Measurements from ENCODE around the gene STARD5.
A peak's percentile ranks its signal among the peaks of the same experiment; 100 is the strongest.
"Not testable (repeated sequence)": the region's sequence is repeated elsewhere in the genome, so short reads cannot be mapped to it uniquely, and the experiment has no call there.

STARD5 gene, protein sequence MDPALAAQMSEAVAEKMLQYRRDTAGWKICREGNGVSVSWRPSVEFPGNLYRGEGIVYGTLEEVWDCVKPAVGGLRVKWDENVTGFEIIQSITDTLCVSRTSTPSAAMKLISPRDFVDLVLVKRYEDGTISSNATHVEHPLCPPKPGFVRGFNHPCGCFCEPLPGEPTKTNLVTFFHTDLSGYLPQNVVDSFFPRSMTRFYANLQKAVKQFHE

DNA sequence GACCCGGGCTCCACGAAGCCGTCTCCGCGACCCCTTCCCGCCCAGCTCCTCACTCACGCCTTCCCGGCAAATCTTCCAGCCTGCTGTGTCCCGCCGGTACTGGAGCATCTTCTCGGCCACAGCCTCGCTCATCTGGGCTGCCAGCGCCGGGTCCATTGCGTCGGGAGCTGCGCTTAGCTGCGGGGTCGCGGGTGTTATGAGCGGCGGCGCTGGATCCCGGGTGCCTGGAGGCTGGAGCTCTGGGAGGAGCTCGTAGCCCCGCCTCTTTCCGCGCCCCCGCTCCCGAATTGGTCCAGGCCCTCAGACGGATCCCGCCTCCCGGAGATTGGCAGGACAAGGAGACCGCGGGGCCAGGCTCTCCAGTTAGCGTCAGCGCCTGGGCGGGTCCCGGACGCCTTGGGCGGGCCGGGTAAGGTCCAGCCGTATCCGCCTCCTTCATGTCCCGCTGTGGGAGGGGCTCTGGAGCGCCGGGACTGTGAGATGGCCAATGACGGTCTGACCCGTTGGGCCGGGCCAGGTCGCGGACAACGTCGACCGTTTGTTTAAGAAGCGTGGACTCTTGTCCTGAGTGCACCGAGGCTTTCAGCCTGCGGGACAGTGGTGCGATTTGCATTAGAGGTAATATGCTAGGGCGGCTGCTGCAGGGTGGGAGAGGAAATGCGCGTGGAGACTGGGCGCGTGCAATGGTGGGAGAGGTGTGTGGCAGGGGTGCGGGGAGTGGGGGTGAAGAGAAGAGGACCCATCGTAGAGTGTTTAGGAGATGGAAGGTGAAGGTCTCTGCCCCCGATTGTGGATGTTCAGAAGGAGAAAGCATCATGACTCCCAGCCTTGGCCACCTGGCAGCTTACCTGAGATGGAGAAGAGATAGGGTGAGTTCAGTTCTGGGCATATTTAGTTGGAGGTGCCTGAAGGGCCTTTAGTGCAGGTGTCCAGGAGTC lies at the start of gene STARD5:
Gene STARD5, minus strand, starts transcription at position 198 of the 938 bp plus-strand sequence. Its CDS starts 42 bp downstream, at position 156.
- peak within 1 kb of the TSS; percentile 74 for H3K27ac ChIP-seq
- peak; percentile 83 for DNase-seq (ENCODE audit: low read depth, low spot score)

DNA sequence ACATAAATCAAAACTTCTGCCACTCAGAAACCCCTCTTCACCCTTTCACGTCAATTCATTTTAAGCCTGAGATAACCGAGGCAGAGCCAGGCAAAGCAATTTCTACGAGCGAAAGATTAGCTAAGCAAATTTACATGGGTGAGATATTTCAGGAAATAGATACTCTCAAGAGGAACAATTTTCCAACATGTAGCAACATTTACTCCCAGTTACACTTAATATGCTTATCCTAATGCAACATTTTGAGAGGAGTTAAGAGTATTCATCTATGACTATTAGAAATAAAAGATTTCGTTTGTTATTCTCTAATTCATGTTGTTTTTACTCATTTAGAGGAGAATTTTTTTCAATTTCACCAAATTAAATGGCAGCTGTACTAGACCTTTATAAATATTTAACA lies 49.2 kb upstream of the STARD5 start:
- DNase-seq (ENCODE audit: low read depth, low spot score) = no peak
- no peak overlapping the region for H3K27ac ChIP-seq

DNA sequence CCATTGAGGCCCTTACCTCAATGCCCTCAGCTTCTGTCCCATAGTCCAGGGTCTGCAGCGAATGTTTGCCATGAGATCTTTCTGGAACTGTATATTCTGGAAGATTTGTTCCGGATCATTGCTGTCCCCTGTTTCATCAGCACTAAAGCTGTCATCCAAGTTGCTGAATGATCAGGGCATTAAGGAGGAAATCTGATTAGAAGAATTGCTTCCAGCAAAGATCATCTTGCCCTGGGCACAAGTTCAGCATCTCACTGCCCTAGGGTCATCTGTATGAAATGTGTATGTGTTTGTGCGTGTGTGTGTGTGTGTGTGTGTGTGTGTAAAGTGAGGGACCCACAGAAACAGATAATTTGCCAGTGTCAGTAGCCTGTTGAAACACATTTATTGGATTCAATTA lies 48.6 kb upstream of the STARD5 start:
- H3K27ac ChIP-seq = no peak overlapping the region
- DNase-seq (ENCODE audit: low read depth, low spot score) = no peak

DNA sequence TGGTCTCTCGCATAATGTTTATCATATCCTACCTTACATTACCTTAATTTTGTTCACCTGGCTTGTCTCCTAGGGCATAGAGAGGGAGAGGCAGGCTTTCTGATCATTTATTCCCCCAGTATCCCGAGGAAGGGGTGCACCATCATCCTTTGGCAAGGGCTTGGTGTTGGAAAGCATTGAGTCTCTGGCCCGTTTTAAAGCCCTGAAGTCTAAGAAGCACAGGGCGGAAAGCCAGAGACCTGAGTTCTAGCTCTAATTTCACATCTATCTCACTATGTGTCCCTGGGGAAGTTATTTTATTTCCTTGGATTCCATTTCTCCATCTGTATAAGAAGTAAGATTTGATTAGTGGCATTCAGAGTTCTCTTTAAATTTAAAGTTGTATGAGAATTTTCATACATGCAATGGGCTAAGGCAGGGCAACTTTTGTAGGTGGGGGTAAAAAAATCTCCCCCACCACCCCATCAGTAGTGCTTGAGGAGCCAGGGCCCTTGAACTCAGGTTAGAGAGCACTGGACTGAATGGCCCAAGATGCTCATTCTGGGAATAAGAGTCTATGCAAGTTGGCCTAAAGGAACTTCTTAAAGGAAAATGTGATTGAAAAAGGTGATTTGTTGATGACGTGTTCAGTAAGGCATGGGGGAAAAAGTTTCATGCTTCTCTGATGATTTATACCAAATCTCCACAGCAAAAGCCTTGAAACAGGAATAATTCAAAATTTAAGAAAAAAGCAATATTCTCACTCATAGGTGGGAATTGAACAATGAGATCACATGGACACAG lies 40.0 kb upstream of the STARD5 start:
- DNase-seq (ENCODE audit: low read depth, low spot score) = no peak

DNA sequence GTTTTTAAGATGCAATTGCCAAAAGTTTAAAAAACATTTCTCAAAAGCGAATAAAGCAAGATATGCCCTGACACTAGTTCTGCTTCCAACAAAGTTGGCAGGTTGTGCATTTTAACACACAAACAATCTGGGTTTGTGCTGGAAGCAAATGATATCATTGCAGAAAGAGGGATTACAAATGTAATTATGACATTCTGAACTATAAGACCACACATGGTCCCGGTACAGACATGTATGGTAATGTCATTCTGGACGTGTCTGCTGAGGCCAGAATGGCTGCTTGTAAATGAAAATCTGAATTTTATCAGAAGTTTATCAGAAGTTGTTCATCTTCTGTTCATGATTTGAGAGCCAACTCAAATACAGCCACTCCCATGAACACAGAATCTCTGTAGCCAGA lies 39.3 kb upstream of the STARD5 start:
- DNase-seq (ENCODE audit: low read depth, low spot score) = no peak
- H3K27ac ChIP-seq = no peak overlapping the region

More for the DNA sequence above, 40.0 kb upstream of the STARD5 start:
- no peak overlapping the region for H3K27ac ChIP-seq

DNA sequence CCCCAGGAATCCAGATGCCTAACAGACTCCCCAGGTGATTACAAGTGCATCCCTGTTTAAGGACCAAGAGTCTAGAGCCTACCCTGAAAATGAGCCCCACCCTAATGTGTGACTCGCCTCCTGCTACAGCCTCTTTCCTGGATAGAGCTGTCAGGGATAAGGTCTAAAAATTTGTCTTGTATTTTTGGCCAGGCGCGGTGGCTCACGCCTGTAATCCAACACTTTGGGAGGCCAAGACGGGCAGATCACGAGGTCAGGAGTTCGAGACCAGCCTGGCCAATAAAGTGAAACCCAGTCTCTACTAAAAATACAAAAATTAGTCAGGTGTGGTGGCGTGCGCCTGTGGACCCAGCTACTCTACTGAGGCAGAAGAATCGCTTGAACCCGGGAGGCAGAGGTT lies 38.8 kb upstream of the STARD5 start:
- no peak for DNase-seq (ENCODE audit: low read depth, low spot score)

DNA sequence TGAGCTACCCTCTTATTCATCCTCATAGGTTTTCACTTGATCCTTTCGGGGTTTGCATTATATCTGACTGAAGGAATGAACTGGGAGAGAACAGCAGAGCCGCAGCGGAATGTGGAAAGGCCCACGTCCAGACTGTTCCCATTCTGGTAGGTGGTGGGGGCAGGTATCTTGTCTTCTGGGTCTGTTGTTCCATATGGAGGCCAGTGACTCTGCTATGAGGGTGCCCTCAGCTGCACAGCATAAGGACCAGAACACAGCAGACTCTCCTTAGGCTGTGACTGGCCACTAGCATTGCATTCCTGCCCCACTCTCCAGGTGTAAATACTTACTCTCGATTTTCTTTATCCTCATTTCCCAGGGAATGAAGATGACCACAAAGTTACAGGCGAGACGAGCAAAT lies 38.0 kb upstream of the STARD5 start:
- no peak for DNase-seq (ENCODE audit: low read depth, low spot score)
- no peak overlapping the region for H3K27ac ChIP-seq

More for the DNA sequence above, 38.8 kb upstream of the STARD5 start:
- no peak overlapping the region for H3K27ac ChIP-seq

DNA sequence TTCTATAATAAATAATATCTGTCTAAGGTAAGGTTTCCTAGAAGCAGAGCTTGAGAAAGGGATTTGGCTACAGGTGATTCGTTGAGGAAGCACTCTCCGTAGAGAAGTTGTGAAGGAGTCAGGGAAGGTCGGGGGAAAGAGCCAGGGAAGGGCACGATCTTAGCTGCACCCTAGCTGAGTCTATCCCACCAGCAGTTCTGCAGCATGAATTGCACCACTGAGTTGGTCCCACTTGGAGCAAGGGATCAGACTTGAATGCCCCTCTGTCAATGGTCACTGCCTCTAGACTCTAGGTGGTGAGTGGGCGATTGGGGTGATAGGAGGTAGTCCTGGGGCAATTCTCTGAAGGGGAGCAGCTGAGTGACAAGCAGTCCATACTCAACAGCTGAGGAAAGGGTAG lies 36.5 kb upstream of the STARD5 start:
- H3K27ac ChIP-seq = no peak overlapping the region
- DNase-seq (ENCODE audit: low read depth, low spot score) = no peak

DNA sequence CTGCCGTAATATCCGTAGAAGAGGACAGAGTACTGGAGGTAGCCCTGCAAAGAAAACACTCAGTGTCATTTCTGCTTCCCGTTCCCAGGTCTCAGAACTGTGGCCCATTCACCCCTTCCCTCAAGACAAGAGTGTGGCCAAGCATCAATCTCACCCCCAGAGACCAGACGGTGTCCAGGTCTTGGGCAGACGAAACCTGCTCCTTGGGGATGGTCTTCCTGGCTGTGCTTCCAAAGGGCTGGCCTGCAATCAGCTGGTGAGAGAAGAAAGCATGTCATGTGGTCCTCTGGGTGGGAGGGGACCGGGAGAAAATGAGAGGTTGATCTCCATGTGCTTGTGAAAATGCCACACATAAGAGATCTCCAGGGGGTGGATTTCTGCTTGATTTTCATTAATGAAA lies 34.3 kb upstream of the STARD5 start:
- no peak overlapping the region for H3K27ac ChIP-seq
- DNase-seq (ENCODE audit: low read depth, low spot score) = no peak

DNA sequence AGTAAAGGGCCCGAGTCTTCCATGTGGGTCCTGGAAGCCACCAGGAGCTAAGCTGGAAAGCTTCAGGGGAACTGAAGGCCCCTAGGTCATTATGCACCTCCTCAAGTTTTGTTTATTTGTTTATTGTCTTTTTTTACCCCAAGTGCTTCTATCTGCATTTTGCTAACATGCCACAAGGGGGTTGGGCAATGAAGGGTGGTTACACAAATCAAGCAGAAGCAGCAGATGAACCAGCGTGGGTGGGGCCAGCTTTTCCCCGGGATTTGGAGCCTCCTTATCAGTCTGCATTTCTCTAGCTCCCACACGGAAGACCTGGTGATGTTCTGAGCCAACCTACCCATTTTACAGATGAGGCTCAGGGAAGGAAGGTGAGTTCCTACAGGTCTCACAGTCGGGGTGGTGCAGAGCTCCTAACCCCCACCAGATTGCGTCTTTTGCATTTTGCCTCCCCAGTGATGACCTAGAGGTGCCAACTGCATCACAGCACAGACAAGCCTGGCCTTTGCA lies 33.3 kb upstream of the STARD5 start:
- no peak for DNase-seq (ENCODE audit: low read depth, low spot score)
- no peak overlapping the region for H3K27ac ChIP-seq

DNA sequence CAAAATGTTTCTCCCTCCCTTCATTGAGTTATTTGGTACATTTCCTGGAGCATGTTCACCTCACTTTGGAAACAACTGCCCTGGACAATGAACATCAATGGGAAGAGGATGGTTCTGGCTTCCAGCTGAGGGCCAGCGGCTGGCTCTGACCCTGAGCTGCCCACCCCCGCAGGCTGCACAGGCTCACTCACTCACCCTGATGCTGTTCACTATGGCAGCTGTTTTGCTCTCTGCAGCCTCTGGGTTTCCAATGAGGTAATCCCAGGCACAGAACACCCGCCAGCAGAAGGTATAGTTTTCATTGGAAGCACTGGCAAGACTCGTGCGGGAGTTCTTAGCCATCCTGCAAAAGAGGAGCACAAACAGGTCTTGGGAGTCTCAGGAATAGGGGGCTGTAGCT lies 32.3 kb upstream of the STARD5 start:
- no peak overlapping the region for H3K27ac ChIP-seq
- DNase-seq (ENCODE audit: low read depth, low spot score) = no peak

DNA sequence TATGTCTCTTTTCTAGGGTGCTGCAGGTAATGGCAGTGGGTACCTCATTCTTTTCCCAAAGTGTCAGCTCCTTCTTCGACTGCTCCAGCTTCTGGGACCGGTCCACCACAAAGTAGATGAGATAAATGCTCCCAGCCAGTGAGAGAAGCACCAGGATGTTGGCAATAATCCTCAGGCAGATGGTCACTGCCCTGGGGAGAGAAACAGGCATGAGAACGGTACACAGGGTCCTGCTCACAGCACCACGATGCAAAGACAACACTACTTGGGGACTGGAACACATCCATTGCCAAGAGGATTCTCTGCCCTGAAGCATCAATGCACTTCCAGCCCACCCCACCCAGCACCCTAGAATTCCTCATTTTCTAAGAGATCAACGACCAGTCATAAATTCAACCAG lies 27.7 kb upstream of the STARD5 start:
- no peak overlapping the region for H3K27ac ChIP-seq
- no peak for DNase-seq (ENCODE audit: low read depth, low spot score)

DNA sequence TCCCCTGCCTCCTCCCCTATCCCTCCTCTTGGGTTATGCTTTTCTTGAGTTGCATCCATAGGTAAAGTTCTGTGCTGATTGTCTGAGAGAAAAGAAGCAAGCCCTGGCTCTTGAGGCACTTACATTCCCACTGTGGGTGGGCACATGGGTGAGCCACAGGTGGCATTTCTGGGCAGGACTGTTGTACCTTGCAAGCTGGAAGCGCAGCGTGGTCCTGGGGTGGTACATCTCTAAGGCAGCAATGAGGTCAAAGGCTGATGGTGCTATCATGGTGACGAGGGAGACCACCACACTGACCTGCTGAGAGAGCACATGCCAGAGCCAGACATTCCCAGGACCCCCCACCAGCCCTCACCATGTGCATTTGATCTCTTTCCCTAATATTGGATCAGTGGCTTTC lies 25.3 kb upstream of the STARD5 start:
- no peak for DNase-seq (ENCODE audit: low read depth, low spot score)
- H3K27ac ChIP-seq = no peak overlapping the region

DNA sequence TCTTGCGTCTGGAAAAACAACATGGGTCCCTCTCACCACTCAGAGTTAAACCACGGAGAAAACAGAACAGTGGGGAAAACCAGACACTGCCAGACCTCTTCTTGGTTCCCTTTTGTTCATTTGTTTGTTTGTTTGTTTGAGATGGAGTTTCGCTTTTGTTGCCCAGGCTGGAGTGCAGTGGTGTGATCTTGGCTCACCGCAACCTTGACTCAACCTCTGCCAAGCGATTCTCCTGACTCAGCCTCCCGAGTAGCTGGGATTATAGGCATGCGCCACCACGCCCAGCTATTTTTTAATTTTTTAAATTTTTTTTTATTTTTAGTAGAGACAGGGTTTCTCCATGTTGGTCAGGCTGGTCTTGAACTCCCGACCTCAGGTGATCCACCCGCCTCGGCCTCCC lies 24.8 kb upstream of the STARD5 start:
- not testable (repeated sequence) for H3K27ac ChIP-seq; DNase-seq (ENCODE audit: low read depth, low spot score)

DNA sequence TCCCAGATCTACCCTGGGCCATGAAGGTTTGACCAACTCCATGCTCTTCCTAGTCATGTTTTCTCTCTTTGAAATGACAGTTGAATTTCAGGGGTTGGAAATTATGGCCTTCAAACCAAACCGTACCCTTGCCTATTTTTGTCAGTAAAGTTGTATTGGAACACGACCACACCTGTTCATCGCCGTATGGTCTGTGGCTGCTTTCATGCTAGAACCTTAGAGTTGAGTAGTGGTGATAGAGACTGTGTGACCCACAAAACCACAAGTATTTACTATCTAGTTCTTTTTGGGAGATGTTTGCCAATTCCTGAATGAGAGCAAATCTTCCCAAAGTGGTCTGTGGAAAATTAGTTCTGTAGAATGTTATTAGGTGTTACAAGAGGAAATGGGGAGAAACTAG lies 24.0 kb upstream of the STARD5 start:
- DNase-seq (ENCODE audit: low read depth, low spot score) = no peak
- no peak overlapping the region for H3K27ac ChIP-seq

DNA sequence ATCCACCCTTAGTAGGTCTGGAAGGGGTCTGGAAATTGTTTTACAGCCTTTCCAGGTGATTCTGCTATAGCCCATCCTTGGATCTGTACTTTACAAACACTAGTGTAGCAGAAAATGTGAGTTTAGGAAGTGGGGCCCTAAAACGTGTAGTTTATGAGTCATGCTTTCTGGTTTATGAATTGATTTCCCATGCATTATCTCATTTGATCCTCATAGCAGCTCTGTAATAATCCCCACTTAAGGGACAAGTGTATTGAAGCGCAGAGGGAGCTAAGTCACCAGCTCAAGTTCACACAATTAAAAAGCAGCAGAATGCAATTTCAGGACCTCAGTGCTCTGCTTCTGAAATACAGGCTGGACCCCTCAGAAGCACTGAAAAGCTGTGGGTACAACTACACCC lies 22.7 kb upstream of the STARD5 start:
- H3K27ac ChIP-seq = no peak overlapping the region
- DNase-seq (ENCODE audit: low read depth, low spot score) = no peak

DNA sequence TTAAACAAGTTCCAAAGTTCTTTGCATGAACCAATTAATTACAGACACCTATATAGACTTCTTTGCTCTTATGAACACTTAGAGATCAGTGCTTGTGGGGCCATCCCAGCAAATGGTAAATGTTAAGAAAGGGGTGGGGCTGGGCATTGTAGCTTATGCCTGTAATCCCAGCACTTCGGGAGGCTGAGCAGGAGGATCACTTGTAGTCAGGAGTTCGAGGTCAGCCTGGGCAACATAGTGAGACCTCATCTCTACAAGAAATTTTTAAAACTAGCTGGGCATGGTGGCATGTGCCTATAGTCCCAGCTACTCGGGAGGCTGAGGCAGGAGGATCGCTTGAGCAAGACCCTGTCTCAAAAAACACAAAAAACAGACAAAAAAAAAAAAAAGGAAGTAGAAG lies 19.4 kb upstream of the STARD5 start:
- no peak for DNase-seq (ENCODE audit: low read depth, low spot score)
- H3K27ac ChIP-seq = no peak overlapping the region

DNA sequence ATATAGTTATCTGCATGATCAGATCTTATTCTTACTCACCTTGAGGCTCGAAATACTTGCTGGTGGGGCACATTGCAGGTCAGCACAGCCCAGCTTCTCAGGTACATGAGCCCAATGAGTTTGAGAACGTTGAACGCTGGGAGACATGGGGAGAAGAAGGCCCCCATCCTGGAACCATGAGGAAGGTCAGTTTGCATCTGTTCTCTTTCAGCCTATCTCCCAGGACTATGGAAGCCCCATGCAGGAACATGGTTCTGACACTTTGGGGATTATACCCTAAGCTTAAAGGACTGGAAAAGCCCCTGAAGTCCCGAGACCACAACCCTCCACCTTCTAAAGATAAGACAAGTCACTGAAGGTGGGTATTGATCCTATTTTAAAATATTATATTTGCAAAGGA lies 17.4 kb upstream of the STARD5 start:
- no peak for DNase-seq (ENCODE audit: low read depth, low spot score)
- H3K27ac ChIP-seq = no peak overlapping the region

DNA sequence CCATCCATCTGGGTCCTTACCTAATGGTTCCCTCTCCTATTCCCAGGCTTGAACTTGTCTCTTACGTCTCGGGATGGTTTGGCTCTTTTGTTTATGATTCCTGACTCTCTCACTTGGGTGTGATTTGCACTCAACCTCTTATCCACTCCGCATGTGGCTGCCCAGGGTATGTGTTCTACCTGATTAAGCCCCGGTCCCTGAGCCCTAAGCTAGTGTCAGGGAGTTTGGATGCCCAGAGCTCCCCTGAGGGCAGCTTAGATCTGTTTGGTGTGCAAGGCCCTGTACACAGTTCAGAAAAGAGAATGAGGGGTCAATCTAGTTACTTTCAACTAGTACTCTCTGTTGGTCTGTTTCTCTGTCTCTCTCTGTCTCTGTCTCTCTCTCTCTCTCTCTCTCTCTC lies 15.9 kb upstream of the STARD5 start:
- no peak overlapping the region for H3K27ac ChIP-seq
- DNase-seq (ENCODE audit: low read depth, low spot score) = no peak

DNA sequence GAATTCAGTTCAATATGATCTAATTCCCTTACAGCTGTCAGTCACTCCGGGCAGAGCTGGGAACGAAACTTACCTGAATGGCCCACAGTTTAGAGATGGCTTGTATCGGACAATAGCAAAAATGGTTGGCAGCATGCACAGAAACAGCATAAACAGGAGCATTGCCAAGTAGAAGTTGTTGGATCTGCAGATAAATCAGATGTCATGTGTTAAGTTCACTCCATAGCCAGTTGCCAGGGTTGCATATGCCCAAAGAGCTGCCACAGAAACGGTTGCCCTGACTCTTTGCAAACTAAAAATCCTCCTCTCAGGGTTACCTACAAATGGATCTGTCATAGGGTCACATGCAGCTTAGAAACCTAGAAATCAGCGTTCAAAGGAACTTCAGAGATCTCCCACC lies 15.4 kb upstream of the STARD5 start:
- DNase-seq (ENCODE audit: low read depth, low spot score) = no peak
- no peak overlapping the region for H3K27ac ChIP-seq

Measured in epithelial cell of prostate (primary cell).